ENCODE results near the gene PTPRK. TPM values are rescaled to one million over a fixed set of nuclear protein-coding genes. Genes with fewer than 3 reads are reported as not detected.

Gene PTPRK
- total and polyA plus RNA-seq, 2 of the 8 experiments (the other 6 are each of a cell fraction or from before 2014, with no cell fraction given): 11.4 to 47.3 TPM

GRCh38 chr6:128465368-128466343 lies 54.7 kb downstream of the PTPRK start:
- no peaks in the 10 kb centered on the region for H3K36me3 ChIP-seq (ENCODE audit: control insufficient read depth in 2 of 4, insufficient read depth in 4 of 4, low read length in 3 of 4)
- no peaks in the 10 kb centered on the region for H3K9me3 ChIP-seq (ENCODE audit: insufficient read depth in 2 of 2, low read depth in 1 of 2, low read length in 1 of 2)
- no peak overlapping the region for H2BK15ac ChIP-seq (ENCODE audit: low read length)
- no peak overlapping the region for H3K9ac ChIP-seq (replicated peaks in 1 of 4; ENCODE audit: extremely low read depth in 1 of 4, low read depth in 3 of 4, low read length in 3 of 4)
- H3K27ac ChIP-seq (ENCODE audit: low read depth, low read length): no peak overlapping the region
- no peak overlapping the region for H4K8ac ChIP-seq (ENCODE audit: extremely low read depth, insufficient read depth, low read length)
- no peak overlapping the region for H2BK120ac ChIP-seq (replicated peaks; ENCODE audit: low read depth, low read length)
- FAIRE-seq (no peak), DNase-seq (ENCODE audit: low read depth in 1 of 2, low spot score in 2 of 2) (no peak)
- no peak overlapping the region for H3K23ac ChIP-seq (ENCODE audit: insufficient read length)
- H3K4ac ChIP-seq (replicated peaks; ENCODE audit: insufficient read length, low read depth, low read length): no peak overlapping the region
- ChIA-PET CTCF (ENCODE audit: partially characterized antibody) (interaction anchor here (0.6 kb wide), 1 partner anchor 1082 kb away, joined by 3 read pairs; no protein-coding TSS in a partner anchor), POLR2A (ENCODE audit: partially characterized antibody) (interaction anchor here (0.9 kb wide), 1 partner anchor 13 kb away, joined by 3 read pairs; no protein-coding TSS in a partner anchor)
- H4K91ac ChIP-seq (replicated peaks; ENCODE audit: insufficient read length, low read length): no peak overlapping the region
- peaks cover 0 to 27% of the 10 kb centered on the region in 2 experiments; a peak in 2 of 4 replicates for H3K79me2 ChIP-seq (ENCODE audit: control insufficient read depth in 1 of 2, insufficient read depth in 2 of 2, low read length in 2 of 2)
- H2BK12ac ChIP-seq (ENCODE audit: low read depth, low read length): no peak overlapping the region
- no peaks in the 10 kb centered on the region for H3K23me2 ChIP-seq (ENCODE audit: low read depth, low read length)
- no peak overlapping the region for H2BK5ac ChIP-seq (ENCODE audit: low read depth, low read length)
- no peaks in the 10 kb centered on the region for H3K27me3 ChIP-seq (replicated peaks in 1 of 4; ENCODE audit: control insufficient read depth in 3 of 4, extremely low read depth in 1 of 4, insufficient read depth in 3 of 4, low read length in 3 of 4)
- H3K18ac ChIP-seq (ENCODE audit: extremely low read depth, low read length): no peak overlapping the region
- no peak overlapping the region for H2AFZ ChIP-seq (ENCODE audit: low read length)
- no peak overlapping the region for H3K56ac ChIP-seq (replicated peaks; ENCODE audit: insufficient read length, low read depth, low read length)
- no peak overlapping the region for H4K5ac ChIP-seq (ENCODE audit: insufficient read length, low read depth, low read length)
- no peaks in the 10 kb centered on the region for H3K4me1 ChIP-seq (replicated peaks in 1 of 4; ENCODE audit: control insufficient read depth in 3 of 4, insufficient read depth in 4 of 4, low read length in 3 of 4)
- H2AK5ac ChIP-seq (ENCODE audit: low read depth, low read length): no peak overlapping the region
- H3K4me2 ChIP-seq (ENCODE audit: insufficient read depth in 1 of 2, low read depth in 2 of 2, low read length in 2 of 2): no peak overlapping the region
- H3K4me3 ChIP-seq (ENCODE audit: extremely low read depth in 1 of 4, insufficient read depth in 2 of 4, low read depth in 3 of 4, low read length in 4 of 4): no peak overlapping the region
- no peak overlapping the region for H3K14ac ChIP-seq (ENCODE audit: insufficient read length)
- peaks cover 0 to 2% of the 10 kb centered on the region in 2 experiments for H4K20me1 ChIP-seq (replicated peaks in 1 of 2; ENCODE audit: control insufficient read depth in 1 of 2, insufficient read depth in 2 of 2, low read length in 2 of 2)
- WGBS, 2 experiments (ENCODE audit: extremely low coverage in 1 of 2, insufficient coverage in 1 of 2, insufficient read length in 1 of 2, insufficient replicate concordance in 2 of 2, low coverage in 1 of 2, low lambda C conversion rate in 2 of 2, missing lambda C conversion rate in 1 of 2): 83% methylated on average over 2 of the region's 2 CpGs; no CpG with 5 or more reads in 1 of the 2 experiments
- no peaks in the 10 kb centered on the region; the same call in 1 of the 2 replicates for H3K79me1 ChIP-seq (ENCODE audit: low read depth, low read length)
- H2BK20ac ChIP-seq (ENCODE audit: low read length): no peak overlapping the region
- TF ChIP-seq RFX5 (IDR thresholded peaks at IDR 0.05; ENCODE audit: borderline replicate concordance, low read depth, low read length) (no peak), PHF8 (conservative IDR thresholded peaks at IDR 0.05; ENCODE audit: low read depth, low read length) (no peak), EP300 (IDR thresholded peaks at IDR 0.05; ENCODE audit: borderline replicate concordance in 1 of 2, low read depth in 2 of 2, low read length in 2 of 2) (no peak), FOSL1 (IDR thresholded peaks at IDR 0.05; ENCODE audit: insufficient read depth, low read depth, low read length) (no peak), CBX5 (IDR thresholded peaks at IDR 0.05; ENCODE audit: low read depth, low read length) (no peak), CTCF (IDR thresholded peaks at IDR 0.05; ENCODE audit: control extremely low read depth in 1 of 3, insufficient read depth in 1 of 3, low read depth in 1 of 3, low read length in 3 of 3) (no peak), POLR2A (IDR thresholded peaks at IDR 0.05; ENCODE audit: control extremely low read depth in 1 of 2, low read depth in 2 of 2, low read length in 2 of 2) (no peak), SP2 (IDR thresholded peaks at IDR 0.05; ENCODE audit: low read length) (no peak), GABPA (IDR thresholded peaks at IDR 0.05; ENCODE audit: borderline replicate concordance, insufficient read depth, low read length) (no peak)
